GM08714 (cell line): Measurements from ENCODE around the gene HS2ST1.

Experiments used
- H3K4me3 ChIP-seq: fragments of 200-500 bp; sonication (Bioruptor generic); 2 replicates; pipeline ENCODE4 v1.5.1; 2014; ENCODE audit warnings: mild to moderate bottlenecking, low read length, inconsistent platforms
- ZNF274 ChIP-seq: IDR thresholded peaks from 2 replicates; pipeline ENCODE4 v1.6.1; 2012; ENCODE audit warnings: mild to moderate bottlenecking, low read depth, low read length

The HS2ST1 gene

GRCh38 chr1:87126886-87127505 lies 212.6 kb downstream of the HS2ST1 start:
- no peak for TF ChIP-seq ZNF274
- no peak overlapping the region for H3K4me3 ChIP-seq

DNA sequence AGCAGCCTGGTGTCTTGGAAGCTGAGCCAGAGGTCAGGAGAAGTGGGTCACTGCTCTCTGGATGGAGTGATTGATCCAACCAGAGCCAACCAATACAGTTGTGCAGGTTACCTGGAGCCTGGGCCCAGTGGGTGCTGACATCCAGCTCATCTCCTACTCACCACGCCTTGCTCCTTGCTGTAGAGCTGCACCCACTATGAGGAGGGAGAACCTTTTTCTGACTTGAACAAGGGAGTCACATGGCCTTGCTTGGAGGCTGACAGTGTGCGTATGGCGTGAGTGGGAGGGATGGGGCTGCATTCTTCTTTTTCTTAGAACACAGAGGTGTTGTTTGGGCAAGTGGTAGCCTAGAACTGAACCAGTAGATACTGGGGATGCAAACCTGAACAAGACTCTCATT lies 213.1 kb downstream of the HS2ST1 start:
- H3K4me3 ChIP-seq: no peak overlapping the region
- no peak for TF ChIP-seq ZNF274

DNA sequence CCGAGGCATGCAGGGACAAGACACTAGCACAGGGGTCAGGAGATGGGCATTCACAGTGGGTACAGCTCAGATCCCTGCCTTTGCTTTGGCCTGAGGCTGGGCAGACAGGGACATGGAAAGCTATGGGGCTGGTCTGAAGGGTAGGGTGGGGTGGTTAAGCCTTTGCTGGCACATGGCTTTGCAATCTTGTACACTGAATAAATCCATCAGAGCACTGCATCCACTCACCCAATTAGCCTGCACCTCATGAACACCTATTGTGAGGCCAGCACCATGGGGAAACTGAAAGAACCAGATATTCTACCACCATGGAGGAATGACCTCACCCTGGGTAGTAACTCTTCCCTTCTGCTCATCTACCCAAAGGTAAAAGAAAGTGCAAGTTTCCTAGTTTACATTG lies 214.6 kb downstream of the HS2ST1 start:
- TF ChIP-seq ZNF274: no peak
- no peak overlapping the region for H3K4me3 ChIP-seq

DNA sequence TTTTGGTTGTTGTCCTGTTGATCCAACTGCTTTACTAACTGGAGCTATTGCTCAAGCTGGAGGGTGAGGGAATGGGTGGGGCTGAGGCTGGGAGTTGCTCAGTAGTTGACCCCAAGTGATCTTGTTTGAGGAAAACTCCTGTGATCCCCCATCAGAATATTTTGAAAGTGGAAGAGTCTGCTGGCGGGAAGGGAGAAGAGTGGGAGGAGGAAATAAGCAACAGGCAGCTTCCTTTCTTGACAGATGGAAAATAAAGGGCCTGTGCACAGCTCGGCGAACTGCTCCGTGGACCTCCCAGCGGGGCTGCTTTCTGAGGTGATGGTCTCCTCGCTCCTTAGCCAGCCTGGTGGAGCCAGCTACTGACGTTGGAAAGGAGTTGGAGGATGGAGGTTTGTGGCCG lies 215.2 kb downstream of the HS2ST1 start:
- no peak overlapping the region for H3K4me3 ChIP-seq

GRCh38 chr1:87130438-87130837 lies 216.0 kb downstream of the HS2ST1 start:
- no peak for TF ChIP-seq ZNF274
- H3K4me3 ChIP-seq: no peak overlapping the region

More for the DNA sequence above, 215.2 kb downstream of the HS2ST1 start:
- TF ChIP-seq ZNF274: no peak

DNA sequence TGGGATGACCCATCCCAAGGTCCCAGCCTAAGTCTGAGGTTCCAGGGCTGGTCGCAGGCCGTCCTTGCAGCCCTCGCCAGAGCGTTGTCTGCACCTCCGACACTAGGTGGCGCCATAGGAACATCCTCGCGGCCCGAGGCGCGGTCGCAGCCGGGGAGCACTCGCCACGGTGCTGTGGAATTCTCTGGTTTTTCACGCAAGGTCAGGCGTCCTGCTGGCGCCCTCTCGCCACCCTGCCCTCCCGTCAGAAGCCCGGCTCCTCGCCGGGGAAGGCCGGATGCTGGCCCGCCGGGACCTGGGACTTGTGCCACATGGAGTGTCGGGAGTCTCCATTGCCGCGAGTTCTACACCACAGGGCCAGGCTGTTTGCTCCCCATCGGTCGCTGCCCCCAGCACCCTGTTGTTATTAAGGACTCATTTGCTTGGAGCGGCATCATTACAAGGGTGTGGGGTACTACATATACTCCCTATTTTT lies 217.4 kb downstream of the HS2ST1 start:
- peak overlapping the region; percentile 39; the same call in 1 of the 2 replicates for H3K4me3 ChIP-seq
- no peak for TF ChIP-seq ZNF274

DNA sequence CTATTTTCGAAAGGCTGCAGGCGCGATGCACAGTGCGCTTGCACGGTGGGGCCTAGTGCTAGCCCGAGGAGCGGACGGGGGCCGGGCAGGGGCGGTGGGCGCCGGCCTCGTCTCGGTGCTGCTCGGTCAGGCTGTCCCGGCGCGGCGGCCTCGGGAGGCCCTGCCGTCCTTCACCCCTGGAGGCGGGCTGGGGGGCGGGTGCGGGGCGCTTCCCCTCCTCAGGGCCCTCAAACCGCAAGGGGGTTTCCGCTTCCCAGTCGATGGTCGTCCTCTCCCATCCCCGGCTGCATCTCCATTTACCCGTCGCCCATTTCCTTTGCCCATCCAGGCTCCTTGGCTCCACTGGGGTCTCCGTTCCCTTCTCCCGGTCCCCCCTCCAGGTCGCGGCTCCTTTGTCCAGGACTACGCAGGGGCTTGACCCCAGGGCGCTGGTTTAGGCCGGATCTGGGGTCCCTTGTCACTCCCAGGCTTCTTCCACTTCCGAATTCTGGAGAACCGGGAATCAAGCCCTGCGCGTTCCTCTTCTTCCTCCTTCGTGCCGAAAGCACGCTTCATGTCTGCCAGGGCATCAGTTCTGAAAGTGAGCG lies 217.9 kb downstream of the HS2ST1 start:
- no peak for TF ChIP-seq ZNF274
- peak overlapping the region; percentile 39; the same call in 1 of the 2 replicates for H3K4me3 ChIP-seq

DNA sequence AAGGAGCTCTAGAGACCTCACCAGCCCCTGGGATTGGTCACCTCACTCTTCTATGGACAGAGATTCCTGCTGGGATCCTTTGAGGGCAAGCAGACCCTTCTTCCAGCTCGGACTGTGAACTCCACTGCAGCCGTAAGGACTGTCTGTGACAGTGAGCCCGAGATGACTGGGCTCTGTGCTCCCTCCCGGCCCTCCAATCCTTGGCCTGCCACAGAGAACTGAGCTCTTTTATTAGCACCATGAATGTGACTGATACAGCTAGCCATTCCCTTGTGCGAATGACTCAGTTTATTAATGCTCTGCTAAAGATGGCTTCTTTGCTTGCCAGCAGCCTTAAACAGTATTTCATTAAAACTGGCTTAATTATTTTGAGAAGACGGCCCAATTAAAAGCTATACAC lies 219.6 kb downstream of the HS2ST1 start:
- TF ChIP-seq ZNF274: no peak

GRCh38 chr1:87134625-87135328 lies 220.3 kb downstream of the HS2ST1 start:
- H3K4me3 ChIP-seq: no peak overlapping the region
- no peak for TF ChIP-seq ZNF274

More for the DNA sequence above, 219.6 kb downstream of the HS2ST1 start:
- H3K4me3 ChIP-seq: no peak overlapping the region

DNA sequence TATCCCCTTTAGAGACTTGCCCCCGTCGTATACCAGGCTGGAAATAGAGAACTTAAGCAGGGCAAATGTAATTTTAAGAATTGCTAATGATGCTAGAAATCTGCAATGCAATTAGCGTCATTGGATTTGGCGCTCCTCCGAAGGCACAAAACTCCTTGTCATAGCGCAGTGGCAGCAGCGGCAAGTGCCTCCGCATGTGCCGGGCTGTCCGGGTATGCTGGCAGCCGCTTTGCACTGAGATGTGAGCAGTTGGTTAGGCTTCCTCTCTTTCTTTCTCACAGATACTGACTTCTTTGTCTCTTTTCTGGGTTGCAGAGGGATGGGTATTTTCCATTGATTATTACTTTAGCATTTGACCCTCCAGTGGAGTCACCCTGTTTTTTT lies 220.9 kb downstream of the HS2ST1 start:
- no peak overlapping the region for H3K4me3 ChIP-seq
- no peak for TF ChIP-seq ZNF274

- TF ChIP-seq ZNF274: no peak
- H3K4me3 ChIP-seq: no peak overlapping the region
Measured at GRCh38 chr1:87136607-87137341, 222.3 kb downstream of the HS2ST1 start.

DNA sequence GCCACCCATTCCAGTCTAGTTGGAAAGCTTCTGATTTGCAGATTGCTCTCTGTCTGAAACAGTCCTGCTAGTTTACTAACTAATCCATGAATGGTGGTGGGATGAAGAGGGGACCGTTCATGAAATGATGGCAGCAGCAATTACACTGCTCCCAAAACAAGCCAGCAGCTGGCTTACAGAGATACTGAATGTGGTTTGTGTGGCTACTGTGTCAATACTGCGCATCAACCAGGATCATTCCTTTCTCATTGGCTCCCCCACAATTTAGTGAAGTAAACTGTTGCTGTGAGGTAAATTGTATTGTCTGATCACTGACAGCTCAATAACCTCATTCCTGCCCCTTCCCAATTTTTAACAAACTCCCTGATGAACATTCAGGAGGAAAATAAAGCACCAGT lies 222.9 kb downstream of the HS2ST1 start:
- no peak overlapping the region for H3K4me3 ChIP-seq
- no peak for TF ChIP-seq ZNF274

DNA sequence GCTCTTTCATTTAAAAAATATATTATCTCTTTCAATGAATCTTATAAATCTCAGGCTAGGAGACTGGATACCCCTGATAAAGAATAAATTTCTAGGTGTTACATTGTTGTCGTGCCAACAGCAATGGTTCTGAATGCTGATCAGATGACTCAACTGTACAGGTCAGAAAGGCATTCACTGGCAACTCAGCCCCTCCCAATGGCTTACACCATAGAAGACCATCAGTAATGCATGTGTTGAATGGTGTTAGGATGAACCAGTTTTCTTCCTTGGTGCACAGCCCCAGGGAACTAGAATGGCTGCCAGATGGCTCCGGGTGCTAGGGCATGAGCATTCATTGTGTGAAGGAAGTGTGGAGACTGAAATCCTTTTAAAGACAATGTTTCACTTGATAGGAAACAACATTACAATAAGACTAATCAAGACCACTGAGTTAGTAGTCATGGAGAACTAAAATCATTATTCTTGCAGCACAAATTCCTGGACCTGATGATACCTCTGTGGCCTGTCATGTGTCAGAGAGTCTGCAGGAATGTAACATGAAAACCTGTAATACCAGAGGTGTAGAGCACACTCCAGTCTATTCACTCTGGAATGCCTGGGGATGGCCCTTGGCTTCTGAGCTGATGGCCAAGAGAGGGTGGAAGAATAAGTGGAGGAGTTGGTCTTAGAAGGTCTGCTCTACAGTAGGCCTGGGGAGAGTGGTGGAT lies 226.6 kb downstream of the HS2ST1 start:
- TF ChIP-seq ZNF274: no peak
- no peak overlapping the region for H3K4me3 ChIP-seq

- TF ChIP-seq ZNF274: no peak
Measured at GRCh38 chr1:87141556-87141955, 227.1 kb downstream of the HS2ST1 start.

More at GRCh38 chr1:87141556-87141955, 227.1 kb downstream of the HS2ST1 start:
- no peak overlapping the region for H3K4me3 ChIP-seq
